Prostate gland (tissue), 2 donors: ENCODE measurements around the gene ASXL3.

ENCODE experiments used
- POLR2A ChIP-seq: fragments of 450-650 bp; IDR thresholded peaks from one replicate; pipeline ENCODE4 v1.6.1; 2016; ENCODE audit warnings: antibody characterized with exemption, mild to moderate bottlenecking
- TF ChIP-seq, protein P1 (sequence below), 4 experiments: fragments of 200-600 bp in 2 of 4; fragments of 450-650 bp in 2 of 4; sonication (generic) in 2 of 4; IDR thresholded peaks; 1 replicate in 3 of 4; 2 replicates in 1 of 4; pipeline ENCODE4 v1.5.1; 2016 to 2019; ENCODE audit warnings: antibody characterized with exemption in 4 of 4, mild to moderate bottlenecking in 2 of 4, moderate library complexity in 2 of 4

DNA sequence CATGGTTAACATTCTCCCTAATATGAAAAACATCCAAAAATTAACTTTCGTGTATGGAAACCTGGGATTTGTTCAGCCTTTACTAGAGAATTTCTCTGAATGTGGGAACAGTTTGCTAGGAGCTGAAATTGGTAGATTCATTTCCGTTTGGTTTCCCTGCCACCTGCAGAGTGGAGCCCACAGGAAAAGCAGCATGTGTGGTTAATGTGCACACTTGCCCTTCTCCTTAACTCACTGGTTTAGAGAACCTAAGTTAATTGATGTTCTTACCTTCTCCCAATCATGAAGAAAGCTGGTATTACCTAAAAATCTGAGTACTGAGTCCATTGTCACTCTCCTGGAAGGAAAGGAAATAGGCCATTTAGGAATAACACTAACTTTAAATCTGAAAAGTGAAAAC, 37.6 kb upstream of the ASXL3 start:
- TF ChIP-seq, protein P1, sequence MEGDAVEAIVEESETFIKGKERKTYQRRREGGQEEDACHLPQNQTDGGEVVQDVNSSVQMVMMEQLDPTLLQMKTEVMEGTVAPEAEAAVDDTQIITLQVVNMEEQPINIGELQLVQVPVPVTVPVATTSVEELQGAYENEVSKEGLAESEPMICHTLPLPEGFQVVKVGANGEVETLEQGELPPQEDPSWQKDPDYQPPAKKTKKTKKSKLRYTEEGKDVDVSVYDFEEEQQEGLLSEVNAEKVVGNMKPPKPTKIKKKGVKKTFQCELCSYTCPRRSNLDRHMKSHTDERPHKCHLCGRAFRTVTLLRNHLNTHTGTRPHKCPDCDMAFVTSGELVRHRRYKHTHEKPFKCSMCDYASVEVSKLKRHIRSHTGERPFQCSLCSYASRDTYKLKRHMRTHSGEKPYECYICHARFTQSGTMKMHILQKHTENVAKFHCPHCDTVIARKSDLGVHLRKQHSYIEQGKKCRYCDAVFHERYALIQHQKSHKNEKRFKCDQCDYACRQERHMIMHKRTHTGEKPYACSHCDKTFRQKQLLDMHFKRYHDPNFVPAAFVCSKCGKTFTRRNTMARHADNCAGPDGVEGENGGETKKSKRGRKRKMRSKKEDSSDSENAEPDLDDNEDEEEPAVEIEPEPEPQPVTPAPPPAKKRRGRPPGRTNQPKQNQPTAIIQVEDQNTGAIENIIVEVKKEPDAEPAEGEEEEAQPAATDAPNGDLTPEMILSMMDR (IDR thresholded peaks at IDR 0.05) = no peak
- no peak for TF ChIP-seq POLR2A
